GM12878 (cell line): ENCODE data around the gene ART5. TPM values are rescaled to one million over a fixed set of nuclear protein-coding genes. Genes with fewer than 3 reads are reported as not detected.

ENCODE experiments used
- ATAC-seq: fragments of 200-7000 bp; cut with Tn5 transposase; 3 replicates; pipeline ENCODE4 v1.9.1; 2020; ENCODE audit warnings: mild to moderate bottlenecking, moderate library complexity
- BruUV-seq: library from RNA; stranded (reverse); fragments of 400-500 nt; replicated peaks from 2 replicates; lab custom pipeline; 2021; lab: Mats Ljungman, UMichigan
- CTCF ChIA-PET: fragments of 300-600 bp; sonication (Branson Sonifier 250); formaldehyde crosslinking; extraction: SDS; loops from one replicate; lab custom pipeline; 2021; ENCODE audit warnings: inconsistent platforms; lab: Yijun Ruan, JAX
- POLR2A ChIA-PET: fragments of 350-600 bp; formaldehyde crosslinking; extraction: SDS; loops from one replicate; lab custom pipeline; 2021; ENCODE audit warnings: inconsistent platforms; lab: Charles Lee
- RAD21 ChIA-PET: fragments of 300-600 bp; sonication (Branson Sonifier 250); formaldehyde crosslinking; loops from one replicate; lab custom pipeline; 2023; ENCODE audit warnings: antibody characterized with exemption; ENCODE audit not compliant: unreplicated experiment; lab: Charles Lee
- SMC1A ChIA-PET: fragments of 300-600 bp; sonication (Branson Sonifier 250); formaldehyde crosslinking; loops from one replicate; lab custom pipeline; 2023; ENCODE audit not compliant: unreplicated experiment, uncharacterized antibody; lab: Charles Lee
- DNase-seq: peaks from one replicate; pipeline ENCODE4 v3.0.0-alpha.2; 2011; ENCODE audit warnings: low read depth, low spot score
- FAIRE-seq: peaks from 3 replicates; lab custom pipeline; 2011; peaks lifted over from hg19 to GRCh38; lab: Jason Lieb, UNC
- H2AFZ ChIP-seq: 2 replicates; pipeline ENCODE4 v1.6.0; 2011; ENCODE audit warnings: low read depth, low read length, control low read depth; ENCODE audit not compliant: control insufficient read depth
- H3K27ac ChIP-seq: 2 replicates; pipeline ENCODE4 v1.5.1; 2011; ENCODE audit warnings: control low read depth; ENCODE audit not compliant: control insufficient read depth, insufficient read depth
- H3K27me3 ChIP-seq, 2 experiments: replicated peaks in 1 of 2; 2 replicates each; pipeline versions ENCODE4 v1.6.0 to v1.6.1; 2011; ENCODE audit warnings: low read length in 1 of 2; ENCODE audit not compliant: control insufficient read depth in 2 of 2, insufficient read depth in 2 of 2
- H3K36me3 ChIP-seq, 2 experiments: 2 replicates each; pipeline ENCODE4 v1.5.1; 2011; ENCODE audit warnings: low read length in 1 of 2; ENCODE audit not compliant: control insufficient read depth in 2 of 2, insufficient read depth in 2 of 2
- H3K4me1 ChIP-seq: 2 replicates; pipeline ENCODE4 v1.6.1; 2011; ENCODE audit warnings: mild to moderate bottlenecking, low read length, moderate library complexity, mixed read lengths; ENCODE audit not compliant: control insufficient read depth, insufficient read depth
- H3K4me2 ChIP-seq: 2 replicates; pipeline ENCODE4 v1.6.0; 2011; ENCODE audit warnings: control low read depth; ENCODE audit not compliant: control insufficient read depth, insufficient read depth
- H3K4me3 ChIP-seq: fragments of 200-600 bp; sonication (generic); 2 replicates; pipeline ENCODE4 v1.5.1; 2016
- H3K79me2 ChIP-seq: 2 replicates; pipeline ENCODE4 v1.6.0; 2011; ENCODE audit warnings: low read length; ENCODE audit not compliant: control insufficient read depth, insufficient read depth
- H3K9ac ChIP-seq: 2 replicates; pipeline ENCODE4 v1.8.0; 2011; ENCODE audit warnings: low read length, control low read depth, mixed read lengths; ENCODE audit not compliant: control insufficient read depth, insufficient read depth
- H3K9me3 ChIP-seq: replicated peaks from 3 replicates; pipeline ENCODE4 v1.5.1; 2011; ENCODE audit warnings: mild to moderate bottlenecking, low read length; ENCODE audit not compliant: control insufficient read depth, insufficient read depth
- H4K20me1 ChIP-seq: 2 replicates; pipeline ENCODE4 v1.6.0; 2011; ENCODE audit not compliant: control insufficient read depth, insufficient read depth
- BMI1 ChIP-seq: fragments of 450-650 bp; IDR thresholded peaks from 2 replicates; pipeline ENCODE4 v1.6.1; 2016; ENCODE audit warnings: mild to moderate bottlenecking, moderate library complexity, borderline replicate concordance
- GATAD2B ChIP-seq: fragments of 450-650 bp; conservative IDR thresholded peaks from 2 replicates; pipeline ENCODE4 v1.6.1; 2017; ENCODE audit warnings: low read depth, mild to moderate bottlenecking, moderate library complexity
- MTA3 ChIP-seq: IDR thresholded peaks from 2 replicates; pipeline ENCODE4 v1.6.1; 2012; ENCODE audit warnings: low read length, inconsistent platforms, borderline replicate concordance
- NBN ChIP-seq: fragments of 450-650 bp; IDR thresholded peaks from 2 replicates; pipeline ENCODE4 v1.6.1; 2016
- ZNF24 ChIP-seq: fragments of 450-650 bp; IDR thresholded peaks from 2 replicates; pipeline ENCODE4 v1.6.1; 2017; ENCODE audit warnings: antibody characterized with exemption, mild to moderate bottlenecking
- WGBS: methylation state at CpG from one replicate; pipeline ENCODE4 v1.1.6; 2016; ENCODE audit warnings: low lambda C conversion rate; ENCODE audit not compliant: insufficient replicate concordance, insufficient coverage; ENCODE audit errors: missing lambda C conversion rate; 5-methylcytosine and 5-hydroxymethylcytosine counted together
- in situ Hi-C: fragments of 300-500 bp; cut with MboI; formaldehyde crosslinking; loops from 9 replicates; pipeline ENCODE4 v1.14.3; 2018; ENCODE audit warnings: mixed read lengths
- intact Hi-C: fragments of 100-400 bp; cut with micrococcal nuclease; formaldehyde crosslinking; loops from one replicate; pipeline ENCODE4 v1.14.2; 2022; ENCODE audit not compliant: unreplicated experiment
- polyA plus RNA-seq, 11 experiments: library from polyadenylated mRNA; depleted of rRNA in 4 of 11; unstranded in 6 of 11; stranded (reverse) in 5 of 11; fragments of >200 nt; fragmentation: Nextera tagmentation in 4 of 11; fragmentation: Illumina TruSeq in 1 of 11; extraction: Ambion mirVana in 4 of 11; extraction: Trizol in 1 of 11; gene quantifications; 1 replicate in 1 of 11; 2 replicates in 10 of 11; pipeline versions ENCODE4 v1.2.1 to v1.2.3, GENCODE V29; 2011 to 2016; ENCODE audit warnings: inconsistent platforms in 2 of 11, missing spikeins in 2 of 11, low read depth in 1 of 11
- total RNA-seq, 4 experiments: library from RNA; depleted of rRNA in 3 of 4; stranded (reverse); fragments of >200 nt in 3 of 4; fragmentation: Illumina TruSeq in 1 of 4; extraction: Trizol in 1 of 4; gene quantifications; 2 replicates each; pipeline versions ENCODE4 v1.2.1 to v1.2.3, GENCODE V29; 2013 to 2021
- TF ChIP-seq, protein P1 (sequence below): fragments of 450-650 bp; IDR thresholded peaks from 2 replicates; pipeline ENCODE4 v1.6.1; 2017; ENCODE audit warnings: mild to moderate bottlenecking, moderate library complexity
- TF ChIP-seq, protein P2 (sequence below): fragments of 450-650 bp; formaldehyde crosslinking; IDR thresholded peaks from 2 replicates; pipeline ENCODE4 v1.4.0; 2020; ENCODE audit warnings: mild to moderate bottlenecking, moderate library complexity
- TF ChIP-seq, protein P3 (sequence below): fragments of 450-650 bp; IDR thresholded peaks from 2 replicates; pipeline ENCODE4 v1.6.1; 2018; ENCODE audit warnings: borderline replicate concordance, mild to moderate bottlenecking; ENCODE audit not compliant: partially characterized antibody
- TF ChIP-seq, protein P4 (sequence below): IDR thresholded peaks from 2 replicates; pipeline ENCODE4 v1.6.1; 2012; ENCODE audit warnings: low read depth, low read length, improper control_type of control experiment

The ART5 gene
- total and polyA plus RNA-seq, 10 of the 15 experiments (the other 5 are each of a cell fraction or from before 2014, with no cell fraction given) = 0.06 TPM; not detected in 9

DNA sequence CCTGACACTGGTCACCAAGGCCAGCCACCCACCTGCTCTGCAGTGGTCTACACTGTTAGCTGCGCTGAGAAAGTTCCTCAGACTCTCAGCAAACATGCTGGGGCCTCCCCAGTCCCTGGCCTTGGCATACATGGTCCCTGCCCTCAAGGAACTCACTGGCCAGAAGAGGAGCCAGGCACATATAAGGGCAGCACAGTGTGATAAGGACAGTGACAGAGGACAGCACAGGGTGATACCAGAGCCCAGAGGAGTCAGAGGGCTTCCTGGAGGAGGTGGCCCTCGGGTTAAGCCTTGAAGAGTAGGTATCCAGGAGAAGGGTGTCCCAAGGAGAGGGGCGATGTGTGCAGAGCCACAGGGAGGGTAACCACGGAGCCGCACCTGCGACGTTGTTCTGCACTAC is 3.8 kb upstream of the ART5 start (continued):
- TF ChIP-seq, protein P1, sequence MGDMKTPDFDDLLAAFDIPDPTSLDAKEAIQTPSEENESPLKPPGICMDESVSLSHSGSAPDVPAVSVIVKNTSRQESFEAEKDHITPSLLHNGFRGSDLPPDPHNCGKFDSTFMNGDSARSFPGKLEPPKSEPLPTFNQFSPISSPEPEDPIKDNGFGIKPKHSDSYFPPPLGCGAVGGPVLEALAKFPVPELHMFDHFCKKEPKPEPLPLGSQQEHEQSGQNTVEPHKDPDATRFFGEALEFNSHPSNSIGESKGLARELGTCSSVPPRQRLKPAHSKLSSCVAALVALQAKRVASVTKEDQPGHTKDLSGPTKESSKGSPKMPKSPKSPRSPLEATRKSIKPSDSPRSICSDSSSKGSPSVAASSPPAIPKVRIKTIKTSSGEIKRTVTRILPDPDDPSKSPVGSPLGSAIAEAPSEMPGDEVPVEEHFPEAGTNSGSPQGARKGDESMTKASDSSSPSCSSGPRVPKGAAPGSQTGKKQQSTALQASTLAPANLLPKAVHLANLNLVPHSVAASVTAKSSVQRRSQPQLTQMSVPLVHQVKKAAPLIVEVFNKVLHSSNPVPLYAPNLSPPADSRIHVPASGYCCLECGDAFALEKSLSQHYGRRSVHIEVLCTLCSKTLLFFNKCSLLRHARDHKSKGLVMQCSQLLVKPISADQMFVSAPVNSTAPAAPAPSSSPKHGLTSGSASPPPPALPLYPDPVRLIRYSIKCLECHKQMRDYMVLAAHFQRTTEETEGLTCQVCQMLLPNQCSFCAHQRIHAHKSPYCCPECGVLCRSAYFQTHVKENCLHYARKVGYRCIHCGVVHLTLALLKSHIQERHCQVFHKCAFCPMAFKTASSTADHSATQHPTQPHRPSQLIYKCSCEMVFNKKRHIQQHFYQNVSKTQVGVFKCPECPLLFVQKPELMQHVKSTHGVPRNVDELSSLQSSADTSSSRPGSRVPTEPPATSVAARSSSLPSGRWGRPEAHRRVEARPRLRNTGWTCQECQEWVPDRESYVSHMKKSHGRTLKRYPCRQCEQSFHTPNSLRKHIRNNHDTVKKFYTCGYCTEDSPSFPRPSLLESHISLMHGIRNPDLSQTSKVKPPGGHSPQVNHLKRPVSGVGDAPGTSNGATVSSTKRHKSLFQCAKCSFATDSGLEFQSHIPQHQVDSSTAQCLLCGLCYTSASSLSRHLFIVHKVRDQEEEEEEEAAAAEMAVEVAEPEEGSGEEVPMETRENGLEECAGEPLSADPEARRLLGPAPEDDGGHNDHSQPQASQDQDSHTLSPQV = no peak
- TF ChIP-seq ZNF24 (no peak), NBN (no peak)
- TF ChIP-seq, protein P2, sequence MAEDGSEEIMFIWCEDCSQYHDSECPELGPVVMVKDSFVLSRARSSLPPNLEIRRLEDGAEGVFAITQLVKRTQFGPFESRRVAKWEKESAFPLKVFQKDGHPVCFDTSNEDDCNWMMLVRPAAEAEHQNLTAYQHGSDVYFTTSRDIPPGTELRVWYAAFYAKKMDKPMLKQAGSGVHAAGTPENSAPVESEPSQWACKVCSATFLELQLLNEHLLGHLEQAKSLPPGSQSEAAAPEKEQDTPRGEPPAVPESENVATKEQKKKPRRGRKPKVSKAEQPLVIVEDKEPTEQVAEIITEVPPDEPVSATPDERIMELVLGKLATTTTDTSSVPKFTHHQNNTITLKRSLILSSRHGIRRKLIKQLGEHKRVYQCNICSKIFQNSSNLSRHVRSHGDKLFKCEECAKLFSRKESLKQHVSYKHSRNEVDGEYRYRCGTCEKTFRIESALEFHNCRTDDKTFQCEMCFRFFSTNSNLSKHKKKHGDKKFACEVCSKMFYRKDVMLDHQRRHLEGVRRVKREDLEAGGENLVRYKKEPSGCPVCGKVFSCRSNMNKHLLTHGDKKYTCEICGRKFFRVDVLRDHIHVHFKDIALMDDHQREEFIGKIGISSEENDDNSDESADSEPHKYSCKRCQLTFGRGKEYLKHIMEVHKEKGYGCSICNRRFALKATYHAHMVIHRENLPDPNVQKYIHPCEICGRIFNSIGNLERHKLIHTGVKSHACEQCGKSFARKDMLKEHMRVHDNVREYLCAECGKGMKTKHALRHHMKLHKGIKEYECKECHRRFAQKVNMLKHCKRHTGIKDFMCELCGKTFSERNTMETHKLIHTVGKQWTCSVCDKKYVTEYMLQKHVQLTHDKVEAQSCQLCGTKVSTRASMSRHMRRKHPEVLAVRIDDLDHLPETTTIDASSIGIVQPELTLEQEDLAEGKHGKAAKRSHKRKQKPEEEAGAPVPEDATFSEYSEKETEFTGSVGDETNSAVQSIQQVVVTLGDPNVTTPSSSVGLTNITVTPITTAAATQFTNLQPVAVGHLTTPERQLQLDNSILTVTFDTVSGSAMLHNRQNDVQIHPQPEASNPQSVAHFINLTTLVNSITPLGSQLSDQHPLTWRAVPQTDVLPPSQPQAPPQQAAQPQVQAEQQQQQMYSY (CRISPR knock-in tag) = no peak

DNA sequence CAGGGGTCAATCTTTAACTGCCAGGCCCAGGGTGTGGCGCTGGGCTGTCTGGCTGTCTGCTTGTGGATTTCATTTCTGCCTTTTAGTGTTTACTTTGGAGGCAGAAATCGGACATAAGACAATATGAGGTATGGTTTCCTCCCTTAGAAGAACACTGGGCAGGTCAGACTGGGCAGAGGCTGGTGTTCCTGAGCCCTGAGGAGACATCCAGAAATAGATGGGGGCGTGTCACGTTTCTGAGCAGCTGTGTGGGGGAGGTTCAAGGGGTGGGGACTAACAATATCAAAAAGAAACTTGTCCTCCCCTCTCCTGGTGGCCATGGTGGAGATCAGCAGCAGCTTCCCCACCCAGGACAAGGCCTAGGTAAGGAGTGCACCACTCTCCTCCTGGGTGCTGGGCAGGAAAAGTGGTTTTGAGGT is 3.0 kb upstream of the ART5 start, which contains the start of gene ART1:
Gene ART1 (plus strand): TSS at position 312 of the 419 bp plus-strand sequence. CDS start 14,086 bp downstream, outside the sequence.
- Histone ChIP-seq H3K9me3 (no peaks in the 10 kb centered on the region; the same call in 2 of the 3 replicates), H2AFZ (no peak within 1 kb of the TSS), H3K36me3 (no peaks in the 10 kb centered on the region), H3K79me2 (no peaks in the 10 kb centered on the region), H3K27ac (no peak within 1 kb of the TSS), H3K4me3 (no peak within 1 kb of the TSS), H3K27me3 (no peaks in the 10 kb centered on the region; a peak in 1 of 4 replicates), H3K9ac (no peak within 1 kb of the TSS), H3K4me2 (no peak within 1 kb of the TSS), H4K20me1 (no peaks in the 10 kb centered on the region), H3K4me1 (peaks cover 2% of the 10 kb centered on the region; the same call in 1 of the 2 replicates)
- SMC1A ChIA-PET = no interaction called here
- CTCF ChIA-PET = no interaction called here
- no TSS peak for BruUV-seq
- RAD21 ChIA-PET = no interaction called here
- DNase-seq = no peak
- FAIRE-seq = no peak
- intact Hi-C loops (no loop called here), in situ Hi-C loops (no loop called here)
- no peak for ATAC-seq
- WGBS = 25% methylated on average over 4 of the region's 4 CpGs
- POLR2A ChIA-PET = no interaction called here
- TF ChIP-seq BMI1 (no peak), MTA3 (no peak), GATAD2B (no peak)
- TF ChIP-seq, protein P3, sequence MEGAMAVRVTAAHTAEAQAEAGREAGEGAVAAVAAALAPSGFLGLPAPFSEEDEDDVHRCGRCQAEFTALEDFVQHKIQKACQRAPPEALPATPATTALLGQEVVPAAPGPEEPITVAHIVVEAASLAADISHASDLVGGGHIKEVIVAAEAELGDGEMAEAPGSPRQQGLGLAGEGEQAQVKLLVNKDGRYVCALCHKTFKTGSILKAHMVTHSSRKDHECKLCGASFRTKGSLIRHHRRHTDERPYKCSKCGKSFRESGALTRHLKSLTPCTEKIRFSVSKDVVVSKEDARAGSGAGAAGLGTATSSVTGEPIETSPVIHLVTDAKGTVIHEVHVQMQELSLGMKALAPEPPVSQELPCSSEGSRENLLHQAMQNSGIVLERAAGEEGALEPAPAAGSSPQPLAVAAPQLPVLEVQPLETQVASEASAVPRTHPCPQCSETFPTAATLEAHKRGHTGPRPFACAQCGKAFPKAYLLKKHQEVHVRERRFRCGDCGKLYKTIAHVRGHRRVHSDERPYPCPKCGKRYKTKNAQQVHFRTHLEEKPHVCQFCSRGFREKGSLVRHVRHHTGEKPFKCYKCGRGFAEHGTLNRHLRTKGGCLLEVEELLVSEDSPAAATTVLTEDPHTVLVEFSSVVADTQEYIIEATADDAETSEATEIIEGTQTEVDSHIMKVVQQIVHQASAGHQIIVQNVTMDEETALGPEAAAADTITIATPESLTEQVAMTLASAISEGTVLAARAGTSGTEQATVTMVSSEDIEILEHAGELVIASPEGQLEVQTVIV = no peak
- TF ChIP-seq, protein P4, sequence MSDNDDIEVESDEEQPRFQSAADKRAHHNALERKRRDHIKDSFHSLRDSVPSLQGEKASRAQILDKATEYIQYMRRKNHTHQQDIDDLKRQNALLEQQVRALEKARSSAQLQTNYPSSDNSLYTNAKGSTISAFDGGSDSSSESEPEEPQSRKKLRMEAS = no peak
